ENCODE measurements around the gene MEIKIN. TPM values are rescaled to one million over a fixed set of nuclear protein-coding genes. Genes with fewer than 3 reads are reported as not detected.

MEIKIN gene
- polyA plus RNA-seq, 1 donor from 2014 or later: not detected

- no peak overlapping the region for H3K4me2 ChIP-seq (ENCODE audit: low read length)
- no peaks in the 10 kb centered on the region for H3K36me3 ChIP-seq (ENCODE audit: insufficient read depth, low read length)
- no peaks in the 10 kb centered on the region for H3K9me3 ChIP-seq (ENCODE audit: low read length)
- no peak overlapping the region for H2AFZ ChIP-seq (ENCODE audit: low read depth, low read length)
- H3K27ac ChIP-seq (ENCODE audit: low read length): no peak overlapping the region
- no peak overlapping the region for H3K4me3 ChIP-seq (ENCODE audit: low read length)
- no peaks in the 10 kb centered on the region for H3F3A ChIP-seq (ENCODE audit: insufficient read depth, low read length, poor library complexity, severe bottlenecking)
- no peaks in the 10 kb centered on the region for H3K79me2 ChIP-seq (replicated peaks; ENCODE audit: insufficient read depth, low read length)
- no peaks in the 10 kb centered on the region for H4K20me1 ChIP-seq (ENCODE audit: insufficient read depth)
- no peak overlapping the region for H3K9ac ChIP-seq (ENCODE audit: low read length)
- no peaks in the 10 kb centered on the region for H3K27me3 ChIP-seq (ENCODE audit: insufficient read depth, low read depth, low read length)
- TF ChIP-seq CTCF (IDR thresholded peaks at IDR 0.05; ENCODE audit: poor library complexity, severe bottlenecking) (no peak), SMC3 (conservative IDR thresholded peaks at IDR 0.05; ENCODE audit: poor library complexity) (no peak), EZH2 (IDR thresholded peaks at IDR 0.05; ENCODE audit: borderline replicate concordance, insufficient read depth, low read length, poor library complexity, severe bottlenecking) (no peak), MXI1 (conservative IDR thresholded peaks at IDR 0.05; ENCODE audit: poor library complexity, severe bottlenecking) (no peak), TAF1 (IDR thresholded peaks at IDR 0.05; ENCODE audit: low read depth) (no peak), RAD21 (conservative IDR thresholded peaks at IDR 0.05) (no peak), REST (IDR thresholded peaks at IDR 0.05; ENCODE audit: borderline replicate concordance) (no peak), POLR2AphosphoS5 (IDR thresholded peaks at IDR 0.05) (no peak), EP300 (conservative IDR thresholded peaks at IDR 0.05; ENCODE audit: poor library complexity, severe bottlenecking) (no peak)
- H3K9me2 ChIP-seq (ENCODE audit: insufficient read depth, low read length): no peaks in the 10 kb centered on the region
These were observed 6.9 kb upstream of the MEIKIN start for GRCh38 chr5:131952301-131952857.

GRCh38 chr5:131950706-131951105 lies 5.2 kb upstream of the MEIKIN start:
- Histone ChIP-seq H3K36me3 (ENCODE audit: insufficient read depth, low read length) (no peaks in the 10 kb centered on the region), H2AFZ (ENCODE audit: low read depth, low read length) (no peak overlapping the region), H3K4me3 (ENCODE audit: low read length) (no peak overlapping the region), H3K9me3 (ENCODE audit: low read length) (no peaks in the 10 kb centered on the region), H3F3A (ENCODE audit: insufficient read depth, low read length, poor library complexity, severe bottlenecking) (no peaks in the 10 kb centered on the region), H3K27me3 (ENCODE audit: insufficient read depth, low read depth, low read length) (no peaks in the 10 kb centered on the region), H3K9me2 (ENCODE audit: insufficient read depth, low read length) (no peaks in the 10 kb centered on the region), H4K20me1 (ENCODE audit: insufficient read depth) (no peaks in the 10 kb centered on the region), H3K4me2 (ENCODE audit: low read length) (no peak overlapping the region), H3K9ac (ENCODE audit: low read length) (no peak overlapping the region), H3K27ac (ENCODE audit: low read length) (no peak overlapping the region), H3K79me2 (replicated peaks; ENCODE audit: insufficient read depth, low read length) (no peaks in the 10 kb centered on the region)
- TF ChIP-seq POLR2AphosphoS5 (IDR thresholded peaks at IDR 0.05): no peak
- no peak for TF ChIP-seq EP300 (conservative IDR thresholded peaks at IDR 0.05; ENCODE audit: poor library complexity, severe bottlenecking)
- TF ChIP-seq MXI1 (conservative IDR thresholded peaks at IDR 0.05; ENCODE audit: poor library complexity, severe bottlenecking): no peak
- TF ChIP-seq EZH2 (IDR thresholded peaks at IDR 0.05; ENCODE audit: borderline replicate concordance, insufficient read depth, low read length, poor library complexity, severe bottlenecking): no peak
- no peak for TF ChIP-seq SMC3 (conservative IDR thresholded peaks at IDR 0.05; ENCODE audit: poor library complexity)
- no peak for TF ChIP-seq TAF1 (IDR thresholded peaks at IDR 0.05; ENCODE audit: low read depth)
- TF ChIP-seq CTCF (IDR thresholded peaks at IDR 0.05; ENCODE audit: poor library complexity, severe bottlenecking): no peak
- no peak for TF ChIP-seq RAD21 (conservative IDR thresholded peaks at IDR 0.05)
- TF ChIP-seq REST (IDR thresholded peaks at IDR 0.05; ENCODE audit: borderline replicate concordance): no peak

Data from neural cell (in vitro differentiated cells).